Measurements from ENCODE around the gene ACIN1.

Gene ACIN1

GRCh38 chr14:23105348-23105824 lies 10.4 kb upstream of the ACIN1 start:
- no peak for DNase-seq

- DNase-seq: no peak
Observed at GRCh38 chr14:23104591-23105347, 9.8 kb upstream of the ACIN1 start, which contains the start of gene CIROP. CIROP (minus strand) TSS chr14:23104989; CDS start chr14:23104920, 69 bp downstream.

GRCh38 chr14:23104070-23104590 lies 9.2 kb upstream of the ACIN1 start:
- DNase-seq: no peak

GRCh38 chr14:23103581-23103980 lies 8.6 kb upstream of the ACIN1 start:
- DNase-seq: no peak

GRCh38 chr14:23102801-23103200 lies 7.9 kb upstream of the ACIN1 start:
- no peak for DNase-seq

GRCh38 chr14:23101986-23102625 lies 7.2 kb upstream of the ACIN1 start:
- DNase-seq: no peak

GRCh38 chr14:23101213-23101970 lies 6.5 kb upstream of the ACIN1 start:
- DNase-seq: no peak

- DNase-seq: no peak
Observed at GRCh38 chr14:23099212-23099861, 4.4 kb upstream of the ACIN1 start.

- DNase-seq: no peak
Observed at GRCh38 chr14:23097786-23098185, 2.9 kb upstream of the ACIN1 start.

- no peak for DNase-seq
Observed at GRCh38 chr14:23095196-23096108, 516 bp upstream of the ACIN1 start, which contains the start of gene C14orf119. C14orf119 (plus strand) TSS chr14:23095505; CDS start chr14:23097659, 2,154 bp downstream.

- no peak for DNase-seq
Observed at GRCh38 chr14:23093991-23094665, 808 bp downstream of the ACIN1 start.

GRCh38 chr14:23093526-23093925 lies 1.4 kb downstream of the ACIN1 start:
- DNase-seq: no peak

GRCh38 chr14:23093104-23093503 lies 1.8 kb downstream of the ACIN1 start:
- DNase-seq: no peak

GRCh38 chr14:23091294-23092225 lies 3.4 kb downstream of the ACIN1 start:
- no peak for DNase-seq

GRCh38 chr14:23090254-23090636 lies 4.7 kb downstream of the ACIN1 start:
- no peak for DNase-seq

GRCh38 chr14:23089498-23090253 lies 5.3 kb downstream of the ACIN1 start:
- DNase-seq: no peak

GRCh38 chr14:23086565-23086964 lies 8.4 kb downstream of the ACIN1 start:
- DNase-seq: no peak

GRCh38 chr14:23085458-23085857 lies 9.5 kb downstream of the ACIN1 start:
- no peak for DNase-seq

GRCh38 chr14:23080474-23080873 lies 14.5 kb downstream of the ACIN1 start:
- DNase-seq: no peak

All from NCI-H510A treated with DMSO at 0.1 percent for 48 hours (cell line).